MCF 10A (cell line): ENCODE data around the gene DEPP1. TPM values are rescaled to one million over a fixed set of nuclear protein-coding genes. Genes with fewer than 3 reads are reported as not detected.

Experiments
- BruUV-seq: library from RNA; stranded (reverse); fragments of 400-500 nt; replicated peaks from 2 replicates; lab custom pipeline; 2021; lab: Mats Ljungman, UMichigan
- CTCF ChIA-PET: fragments of 300-600 bp; sonication (Branson Sonifier 250); formaldehyde crosslinking; extraction: SDS; loops from one replicate; lab custom pipeline; 2021; ENCODE audit warnings: antibody characterized with exemption, inconsistent platforms; lab: Yijun Ruan, JAX
- POLR2A ChIA-PET: fragments of 300-600, 350-650 bp; sonication (Branson Sonifier 250); formaldehyde crosslinking; extraction: SDS; loops from one replicate; lab custom pipeline; 2020; ENCODE audit warnings: antibody characterized with exemption, inconsistent platforms; lab: Yijun Ruan, JAX
- DNase-seq: peaks from one replicate; pipeline ENCODE4 v3.0.0-alpha.2; 2018; ENCODE audit not compliant: unreplicated experiment
- H3K27ac Mint-ChIP-seq: one replicate; pipeline ENCODE4 v1.8.0; 2022; ENCODE audit warnings: mild to moderate bottlenecking, low read depth, mixed read lengths; ENCODE audit not compliant: unreplicated experiment
- H3K27me3 Mint-ChIP-seq: one replicate; pipeline ENCODE4 v1.8.0; 2022; ENCODE audit warnings: mixed read lengths; ENCODE audit not compliant: insufficient read depth, unreplicated experiment
- H3K36me3 Mint-ChIP-seq: one replicate; pipeline ENCODE4 v1.8.0; 2022; ENCODE audit warnings: mild to moderate bottlenecking, moderate library complexity, mixed read lengths; ENCODE audit not compliant: insufficient read depth, unreplicated experiment
- H3K4me1 Mint-ChIP-seq: one replicate; pipeline ENCODE4 v1.8.0; 2022; ENCODE audit warnings: mixed read lengths; ENCODE audit not compliant: insufficient read depth, unreplicated experiment
- H3K4me3 Mint-ChIP-seq: one replicate; pipeline ENCODE4 v1.8.0; 2022; ENCODE audit warnings: mild to moderate bottlenecking, moderate library complexity, mixed read lengths; ENCODE audit not compliant: unreplicated experiment
- H3K9me3 Mint-ChIP-seq: one replicate; pipeline ENCODE4 v1.8.0; 2022; ENCODE audit warnings: mixed read lengths; ENCODE audit not compliant: unreplicated experiment
- CTCF ChIP-seq: fragments of 200-600 bp; IDR thresholded peaks from one replicate; pipeline ENCODE4 v1.8.0; 2022; ENCODE audit warnings: antibody characterized with exemption, mild to moderate bottlenecking; ENCODE audit not compliant: unreplicated experiment
- intact Hi-C: fragments of 100-400 bp; cut with micrococcal nuclease; formaldehyde crosslinking; loops from 2 replicates; pipeline ENCODE4 v1.14.1; 2022
- total RNA-seq: library from RNA; stranded (reverse); gene quantifications from 2 replicates; pipeline ENCODE4 v1.2.3, GENCODE V29; 2022

Gene DEPP1
- total RNA-seq, 1 experiment from 2014 or later = 0.84 TPM

- TF ChIP-seq CTCF = peak; percentile 63
- DNase-seq = peak; percentile 89
- Mint-ChIP-seq H3K4me1 (no peaks in the 10 kb centered on the region), H3K9me3 (no peaks in the 10 kb centered on the region), H3K36me3 (peaks cover 6% of the 10 kb centered on the region), H3K27ac (no peak overlapping the region), H3K27me3 (no peaks in the 10 kb centered on the region), H3K4me3 (no peak overlapping the region)
- POLR2A ChIA-PET = no interaction called here
- no TSS peak for BruUV-seq
- CTCF ChIA-PET = interaction anchor here (0.6 to 3.1 kb wide), 17 partner anchors 10 to 1501 kb away, joined by 3 to 20 read pairs (median 3); no protein-coding TSS in a partner anchor
- intact Hi-C loops = loop anchor here (2.0 to 10.0 kb wide), 3 partner anchors 226 to 1016 kb away; no protein-coding TSS in a partner anchor
Measured at GRCh38 chr10:45008524-45009161, 30.0 kb upstream of the DEPP1 start.

GRCh38 chr10:45006276-45007030, 27.8 kb upstream of the DEPP1 start:
- Mint-ChIP-seq H3K4me3 (no peak overlapping the region), H3K27ac (no peak overlapping the region), H3K9me3 (no peaks in the 10 kb centered on the region), H3K36me3 (peaks cover 16% of the 10 kb centered on the region), H3K4me1 (peaks cover 6% of the 10 kb centered on the region), H3K27me3 (no peaks in the 10 kb centered on the region)
- no peak for DNase-seq
- POLR2A ChIA-PET = no interaction called here
- BruUV-seq = no TSS peak
- intact Hi-C loops = loop anchor here (5.0 to 10.0 kb wide), 2 partner anchors 461 to 1018 kb away; no protein-coding TSS in a partner anchor
- CTCF ChIA-PET = interaction anchor here (0.6 to 3.1 kb wide), 7 partner anchors 8 to 244 kb away, joined by 3 to 20 read pairs (median 4); no protein-coding TSS in a partner anchor
- no peak for TF ChIP-seq CTCF

GRCh38 chr10:45005284-45005683, 26.7 kb upstream of the DEPP1 start:
- POLR2A ChIA-PET = no interaction called here
- DNase-seq = no peak
- Mint-ChIP-seq H3K4me1 (peaks cover 7% of the 10 kb centered on the region), H3K27me3 (no peaks in the 10 kb centered on the region), H3K9me3 (no peaks in the 10 kb centered on the region), H3K36me3 (peaks cover 20% of the 10 kb centered on the region), H3K4me3 (no peak overlapping the region), H3K27ac (no peak overlapping the region)
- CTCF ChIA-PET = interaction anchor here (0.9 to 1.7 kb wide), 2 partner anchors 86 to 245 kb away, joined by 5 read pairs; no protein-coding TSS in a partner anchor
- BruUV-seq = no TSS peak
- TF ChIP-seq CTCF = no peak
- intact Hi-C loops = loop anchor here (5.0 to 10.0 kb wide), 2 partner anchors 462 to 1020 kb away; no protein-coding TSS in a partner anchor

- DNase-seq = no peak
- ChIA-PET CTCF (interaction anchor here (0.9 kb wide), 2 partner anchors 9 to 87 kb away, joined by 3 to 5 read pairs; no protein-coding TSS in a partner anchor), POLR2A (no interaction called here)
- intact Hi-C loops = loop anchor here (5.0 to 10.0 kb wide), 2 partner anchors 463 to 1020 kb away; no protein-coding TSS in a partner anchor
- no peaks in the 10 kb centered on the region for H3K9me3 Mint-ChIP-seq
- TF ChIP-seq CTCF = no peak
- H3K4me3 Mint-ChIP-seq = no peak overlapping the region
- no peak overlapping the region for H3K27ac Mint-ChIP-seq
- BruUV-seq = no TSS peak
- peaks cover 20% of the 10 kb centered on the region for H3K36me3 Mint-ChIP-seq
- no peaks in the 10 kb centered on the region for H3K27me3 Mint-ChIP-seq
- peaks cover 14% of the 10 kb centered on the region for H3K4me1 Mint-ChIP-seq
Measured at GRCh38 chr10:45004661-45005060, 26.1 kb upstream of the DEPP1 start.
